Uterus (tissue), 2 donors: ENCODE data around the gene DTX4.

ENCODE experiments used
- POLR2A ChIP-seq, 2 donors: fragments of 450-650 bp; IDR thresholded peaks; one replicate each; pipeline ENCODE4 v1.6.1; 2016; ENCODE audit warnings: antibody characterized with exemption in 2 of 2, mild to moderate bottlenecking in 1 of 2, moderate library complexity in 1 of 2
- TF ChIP-seq, protein P1 (sequence below), 4 experiments: fragments of 200-600 bp in 2 of 4; fragments of 450-650 bp in 2 of 4; sonication (generic) in 2 of 4; IDR thresholded peaks; one replicate each; pipeline ENCODE4 v1.5.1; 2016 to 2019; ENCODE audit warnings: antibody characterized with exemption in 4 of 4, mild to moderate bottlenecking in 2 of 4, moderate library complexity in 1 of 4

DNA sequence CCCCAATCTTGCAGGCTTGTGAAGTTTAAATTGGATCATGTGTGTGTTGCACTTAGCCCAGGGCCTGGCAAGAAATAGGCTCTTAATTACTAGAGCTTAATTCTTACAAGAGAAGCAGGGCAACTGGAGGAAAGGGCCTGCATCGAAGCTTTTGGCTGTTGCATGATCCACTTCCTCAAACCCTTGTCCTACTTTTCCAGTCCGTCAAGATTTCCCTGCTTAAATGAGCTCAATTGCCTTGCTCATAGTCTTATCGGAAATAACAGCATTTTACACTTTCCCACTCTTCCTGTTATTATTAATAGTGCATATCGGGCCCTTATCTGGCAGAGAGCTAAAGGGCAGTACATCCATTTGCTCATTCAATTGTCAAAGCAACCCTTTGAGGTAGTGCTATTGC lies 18.1 kb downstream of the DTX4 start:
- TF ChIP-seq, protein P1, sequence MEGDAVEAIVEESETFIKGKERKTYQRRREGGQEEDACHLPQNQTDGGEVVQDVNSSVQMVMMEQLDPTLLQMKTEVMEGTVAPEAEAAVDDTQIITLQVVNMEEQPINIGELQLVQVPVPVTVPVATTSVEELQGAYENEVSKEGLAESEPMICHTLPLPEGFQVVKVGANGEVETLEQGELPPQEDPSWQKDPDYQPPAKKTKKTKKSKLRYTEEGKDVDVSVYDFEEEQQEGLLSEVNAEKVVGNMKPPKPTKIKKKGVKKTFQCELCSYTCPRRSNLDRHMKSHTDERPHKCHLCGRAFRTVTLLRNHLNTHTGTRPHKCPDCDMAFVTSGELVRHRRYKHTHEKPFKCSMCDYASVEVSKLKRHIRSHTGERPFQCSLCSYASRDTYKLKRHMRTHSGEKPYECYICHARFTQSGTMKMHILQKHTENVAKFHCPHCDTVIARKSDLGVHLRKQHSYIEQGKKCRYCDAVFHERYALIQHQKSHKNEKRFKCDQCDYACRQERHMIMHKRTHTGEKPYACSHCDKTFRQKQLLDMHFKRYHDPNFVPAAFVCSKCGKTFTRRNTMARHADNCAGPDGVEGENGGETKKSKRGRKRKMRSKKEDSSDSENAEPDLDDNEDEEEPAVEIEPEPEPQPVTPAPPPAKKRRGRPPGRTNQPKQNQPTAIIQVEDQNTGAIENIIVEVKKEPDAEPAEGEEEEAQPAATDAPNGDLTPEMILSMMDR (IDR thresholded peaks at IDR 0.05) = no peak
- TF ChIP-seq POLR2A (IDR thresholded peaks at IDR 0.05) = no peak
